RWPE1 (cell line): ENCODE data around the gene KCNJ6.
A peak's percentile ranks its signal among the peaks of the same experiment; 100 is the strongest.

Experiments
- CTCF ChIA-PET: fragments of 350-600 bp; sonication (Branson Sonifier 250); formaldehyde crosslinking; extraction: SDS; loops from one replicate; lab custom pipeline; 2021; lab: Yijun Ruan, JAX
- POLR2A ChIA-PET: fragments of 400-600 bp; formaldehyde crosslinking; extraction: SDS; loops from one replicate; lab custom pipeline; 2020; ENCODE audit warnings: antibody characterized with exemption; ENCODE audit not compliant: low non-redundant PET; lab: Yijun Ruan, JAX
- DNase-seq: peaks from one replicate; pipeline ENCODE4 v3.0.0; 2012; ENCODE audit warnings: low spot score
- H3K27ac ChIP-seq: fragments of 450-650 bp; 2 replicates; pipeline ENCODE4 v1.5.1; 2017
- CTCF ChIP-seq: fragments of 450-650 bp; conservative IDR thresholded peaks from 2 replicates; pipeline ENCODE4 v1.5.1; 2017; ENCODE audit warnings: low read depth, mild to moderate bottlenecking

The KCNJ6 gene

DNA sequence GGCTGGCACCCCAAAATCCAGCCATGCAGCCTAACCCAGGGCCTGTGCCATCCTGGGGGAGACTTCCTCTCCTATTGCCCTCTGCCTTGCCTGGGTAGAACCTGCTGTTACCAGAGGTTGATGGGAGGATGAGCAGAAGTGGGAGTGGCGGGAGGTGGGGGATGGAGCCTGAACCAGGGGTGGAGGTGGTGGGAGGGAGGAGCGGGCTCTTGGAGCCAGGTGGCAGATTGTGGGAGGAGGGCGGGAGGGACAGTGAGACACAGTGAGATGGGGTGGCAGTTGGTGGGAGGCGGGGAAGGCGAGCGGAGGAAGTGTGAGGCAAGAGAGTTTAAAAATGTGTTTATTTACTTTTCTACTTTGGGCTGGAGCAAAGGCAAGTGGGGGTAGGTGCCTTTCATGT is 87.3 kb downstream of the KCNJ6 start:
- CTCF ChIA-PET, result no interaction called here
- H3K27ac ChIP-seq, result no peak overlapping the region
- no peak for TF ChIP-seq CTCF
- POLR2A ChIA-PET, result no interaction called here
- DNase-seq, result no peak

DNA sequence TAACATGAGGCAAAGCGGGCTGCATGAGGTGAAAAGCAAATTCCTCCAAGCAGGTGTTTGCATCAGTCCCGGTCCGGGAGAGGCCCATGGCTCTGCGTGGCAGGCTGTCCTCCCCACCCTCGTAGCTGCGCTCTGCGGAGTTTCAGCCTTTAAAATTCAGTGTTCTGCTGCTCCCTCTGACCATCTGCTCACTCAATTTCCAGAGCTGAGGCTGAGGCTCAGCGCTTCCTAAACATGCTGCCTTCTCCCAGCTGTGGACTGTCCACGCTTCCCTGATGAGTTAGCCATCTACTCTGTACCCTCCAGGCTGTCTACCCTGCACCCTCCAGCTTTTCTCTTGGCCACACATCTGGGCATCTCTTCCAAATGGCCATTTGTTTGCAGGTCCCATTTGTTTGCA is 87.7 kb downstream of the KCNJ6 start:
- H3K27ac ChIP-seq, result no peak overlapping the region
- TF ChIP-seq CTCF, result no peak
- DNase-seq, result no peak
- POLR2A ChIA-PET, result no interaction called here
- CTCF ChIA-PET, result interaction anchor here (0.7 kb wide), 1 partner anchor 1011 kb away, joined by 3 read pairs; no protein-coding TSS in a partner anchor

- H3K27ac ChIP-seq, result no peak overlapping the region
- no peak for TF ChIP-seq CTCF
- no peak for DNase-seq
- POLR2A ChIA-PET, result no interaction called here
- CTCF ChIA-PET, result interaction anchor here (0.7 kb wide), 1 partner anchor 1010 kb away, joined by 3 read pairs; no protein-coding TSS in a partner anchor
Observed at GRCh38 chr21:37827913-37828312, 88.3 kb downstream of the KCNJ6 start.

- peak; percentile 33 for DNase-seq
- ChIA-PET CTCF (no interaction called here), POLR2A (no interaction called here)
- H3K27ac ChIP-seq, result no peak overlapping the region
- TF ChIP-seq CTCF, result no peak
Observed at GRCh38 chr21:37821786-37822450, 94.3 kb downstream of the KCNJ6 start.

DNA sequence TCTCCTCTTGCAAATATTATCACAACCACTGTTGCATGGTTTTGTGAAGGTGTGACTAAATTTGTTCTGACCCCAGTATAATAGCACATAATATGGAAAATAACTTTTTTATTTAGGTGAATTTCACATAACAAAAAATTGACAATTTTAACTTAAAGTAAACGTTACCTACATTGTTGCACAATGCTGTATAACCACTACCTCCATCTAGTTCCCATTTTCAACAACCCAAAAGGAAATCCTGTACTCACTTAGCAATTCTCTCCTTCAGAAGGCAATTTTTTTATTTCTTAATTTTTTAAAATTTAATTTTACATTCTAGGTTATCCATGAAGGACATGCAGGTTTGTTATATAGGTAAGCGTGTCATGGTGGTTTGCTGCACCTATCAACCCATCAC is 95.2 kb downstream of the KCNJ6 start:
- DNase-seq, result no peak

DNA sequence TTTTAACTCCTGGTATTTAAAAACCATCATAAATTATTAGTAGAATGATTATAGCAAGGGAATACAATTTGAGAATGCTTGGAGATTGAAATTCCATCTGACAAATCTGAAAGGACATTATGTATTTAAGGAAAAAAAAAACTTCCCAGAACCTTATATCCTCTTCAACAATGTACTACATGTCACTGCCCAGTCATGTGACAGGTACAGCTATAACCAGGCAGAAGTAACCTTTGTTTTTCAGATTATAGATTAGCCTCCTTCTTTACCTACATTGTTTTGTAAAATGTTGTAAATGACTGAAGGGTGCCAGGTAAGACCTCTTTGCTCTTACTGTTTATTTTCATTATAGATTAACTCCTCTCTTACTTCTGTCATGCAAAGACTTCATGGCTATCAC is 96.9 kb downstream of the KCNJ6 start:
- no peak for TF ChIP-seq CTCF
- H3K27ac ChIP-seq, result no peak overlapping the region
- ChIA-PET POLR2A (no interaction called here), CTCF (no interaction called here)
- DNase-seq, result no peak

More for the DNA sequence above, 95.2 kb downstream of the KCNJ6 start:
- H3K27ac ChIP-seq, result no peak overlapping the region
- POLR2A ChIA-PET, result no interaction called here
- CTCF ChIA-PET, result no interaction called here
- no peak for TF ChIP-seq CTCF
